ENCODE data around the gene FNBP1.

- peak in 1 of 4 donors; percentile 72 for TF ChIP-seq POLR2A (IDR thresholded peaks at IDR 0.05)
- no peak for TF ChIP-seq CTCF (IDR thresholded peaks at IDR 0.05)
- TF ChIP-seq POLR2AphosphoS5 (IDR thresholded peaks at IDR 0.05): peak; percentile 35 to 51
- no peak for TF ChIP-seq EP300 (IDR thresholded peaks at IDR 0.05)
Measured at GRCh38 chr9:129884220-129885017, 158.6 kb downstream of the FNBP1 start.
